GM12872 (cell line): ENCODE measurements around the gene PIK3R6.

Source experiments
- CTCF ChIP-seq: IDR thresholded peaks from 3 replicates; pipeline ENCODE4 v1.5.1; 2011; ENCODE audit warnings: low read depth, mild to moderate bottlenecking, low read length, moderate library complexity; ENCODE audit not compliant: insufficient read depth

The PIK3R6 gene

GRCh38 chr17:8822401-8823035 lies 45.0 kb downstream of the PIK3R6 start:
- no peak for TF ChIP-seq CTCF

GRCh38 chr17:8821446-8822105 lies 45.9 kb downstream of the PIK3R6 start:
- no peak for TF ChIP-seq CTCF

GRCh38 chr17:8820311-8821010 lies 47.0 kb downstream of the PIK3R6 start:
- TF ChIP-seq CTCF, result no peak

GRCh38 chr17:8818654-8819330 lies 48.7 kb downstream of the PIK3R6 start:
- no peak for TF ChIP-seq CTCF

- no peak for TF ChIP-seq CTCF
Observed at GRCh38 chr17:8818047-8818446, 49.4 kb downstream of the PIK3R6 start.

GRCh38 chr17:8806926-8807550 lies 60.4 kb downstream of the PIK3R6 start:
- TF ChIP-seq CTCF, result no peak
